HFFc6 (cell line): ENCODE results near the gene GAB3. TPM values are rescaled to one million over a fixed set of nuclear protein-coding genes. Genes with fewer than 3 reads are reported as not detected.

ENCODE experiments used
- DNase-seq: peaks from one replicate; pipeline ENCODE4 v3.0.0-alpha.2; 2018
- H3K27ac Mint-ChIP-seq: 2 replicates; pipeline ENCODE4 v1.8.0; 2020; ENCODE audit warnings: mild to moderate bottlenecking, mixed read lengths
- H3K27me3 Mint-ChIP-seq: 2 replicates; pipeline ENCODE4 v1.8.0; 2021; ENCODE audit warnings: mild to moderate bottlenecking, moderate library complexity, mixed read lengths; ENCODE audit not compliant: insufficient read depth
- H3K36me3 Mint-ChIP-seq: 2 replicates; pipeline ENCODE4 v1.8.0; 2021; ENCODE audit warnings: low read depth, mixed read lengths
- H3K4me1 Mint-ChIP-seq: 2 replicates; pipeline ENCODE4 v1.8.0; 2020; ENCODE audit warnings: low read depth, mixed read lengths
- H3K4me3 Mint-ChIP-seq: 2 replicates; pipeline ENCODE4 v1.8.0; 2020; ENCODE audit warnings: mild to moderate bottlenecking, moderate library complexity, mixed read lengths
- H3K9me3 Mint-ChIP-seq: 2 replicates; pipeline ENCODE4 v1.8.0; 2020; ENCODE audit warnings: mild to moderate bottlenecking, mixed read lengths
- total RNA-seq, 6 experiments: library from RNA; stranded (reverse); fragmentation: NEBNext Ultra II Directional; extraction: Animal tissue kit (Norgen Biotek cat#: 25700); gene quantifications; 2 replicates in 1 of 6; 3 replicates in 5 of 6; pipeline ENCODE4 v1.2.3, GENCODE V29; 2021
- TF ChIP-seq, protein P1 (sequence below): fragments of 200-600 bp; sonication (generic); IDR thresholded peaks from 2 replicates; pipeline ENCODE4 v1.5.0; 2021; ENCODE audit warnings: antibody characterized with exemption, mild to moderate bottlenecking

Gene GAB3
- total RNA-seq, 6 experiments from 2014 or later: 0.05 to 0.50 (median 0.16) TPM

- TF ChIP-seq, protein P1, sequence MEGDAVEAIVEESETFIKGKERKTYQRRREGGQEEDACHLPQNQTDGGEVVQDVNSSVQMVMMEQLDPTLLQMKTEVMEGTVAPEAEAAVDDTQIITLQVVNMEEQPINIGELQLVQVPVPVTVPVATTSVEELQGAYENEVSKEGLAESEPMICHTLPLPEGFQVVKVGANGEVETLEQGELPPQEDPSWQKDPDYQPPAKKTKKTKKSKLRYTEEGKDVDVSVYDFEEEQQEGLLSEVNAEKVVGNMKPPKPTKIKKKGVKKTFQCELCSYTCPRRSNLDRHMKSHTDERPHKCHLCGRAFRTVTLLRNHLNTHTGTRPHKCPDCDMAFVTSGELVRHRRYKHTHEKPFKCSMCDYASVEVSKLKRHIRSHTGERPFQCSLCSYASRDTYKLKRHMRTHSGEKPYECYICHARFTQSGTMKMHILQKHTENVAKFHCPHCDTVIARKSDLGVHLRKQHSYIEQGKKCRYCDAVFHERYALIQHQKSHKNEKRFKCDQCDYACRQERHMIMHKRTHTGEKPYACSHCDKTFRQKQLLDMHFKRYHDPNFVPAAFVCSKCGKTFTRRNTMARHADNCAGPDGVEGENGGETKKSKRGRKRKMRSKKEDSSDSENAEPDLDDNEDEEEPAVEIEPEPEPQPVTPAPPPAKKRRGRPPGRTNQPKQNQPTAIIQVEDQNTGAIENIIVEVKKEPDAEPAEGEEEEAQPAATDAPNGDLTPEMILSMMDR: no peak
- Mint-ChIP-seq H3K4me1 (peaks cover 73% of the 10 kb centered on the region), H3K9me3 (no peaks in the 10 kb centered on the region), H3K36me3 (no peaks in the 10 kb centered on the region), H3K4me3 (peak overlapping the region; percentile 59), H3K27ac (peak overlapping the region; percentile 89), H3K27me3 (no peaks in the 10 kb centered on the region; the same call in 1 of the 2 replicates)
- peak; percentile 74 for DNase-seq
Measured at GRCh38 chrX:154735695-154736393, 15.0 kb downstream of the GAB3 start.

DNA sequence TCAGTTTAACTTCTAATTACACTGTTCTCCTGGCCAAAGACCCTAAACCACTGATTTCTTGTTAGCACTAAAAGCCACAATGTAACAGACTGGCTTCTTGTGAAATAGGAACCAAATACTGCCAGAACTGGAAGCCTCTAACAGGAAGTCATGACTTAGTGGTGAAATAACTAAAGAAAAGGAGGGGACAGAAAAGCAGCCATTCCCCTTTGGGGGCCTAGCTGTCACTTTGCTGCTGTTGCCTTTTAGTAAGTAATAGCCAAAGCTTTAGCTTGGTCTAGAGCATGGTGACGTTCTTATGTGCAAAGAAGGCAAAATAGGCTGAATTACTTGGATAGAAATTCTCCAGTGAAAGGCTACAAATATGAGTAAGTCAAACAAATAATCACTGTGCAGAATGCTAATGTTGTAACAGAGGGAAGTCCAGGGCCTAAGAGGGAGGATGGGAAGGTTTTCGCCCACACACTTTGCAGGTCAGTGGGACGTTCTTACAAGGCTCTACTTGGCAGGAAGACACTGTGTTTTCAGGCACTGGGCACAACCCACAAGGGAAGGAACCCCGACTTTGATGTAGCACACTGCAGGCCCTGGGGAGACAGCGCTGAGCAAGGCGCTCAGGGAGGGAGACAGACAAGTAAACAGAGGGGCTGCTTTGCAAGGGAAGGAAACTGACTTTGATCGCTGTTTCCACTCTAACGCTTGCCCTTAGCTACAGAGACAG lies 16.7 kb downstream of the GAB3 start:
- H3K9me3 Mint-ChIP-seq: no peaks in the 10 kb centered on the region
- no peaks in the 10 kb centered on the region for H3K36me3 Mint-ChIP-seq
- no peaks in the 10 kb centered on the region; the same call in 1 of the 2 replicates for H3K27me3 Mint-ChIP-seq
- TF ChIP-seq, protein P1: no peak
- H3K4me1 Mint-ChIP-seq: peaks cover 89% of the 10 kb centered on the region
- peak overlapping the region; percentile 81 for H3K27ac Mint-ChIP-seq
- H3K4me3 Mint-ChIP-seq: peak overlapping the region; percentile 34; the same call in 1 of the 2 replicates
- DNase-seq: peak; percentile 15

DNA sequence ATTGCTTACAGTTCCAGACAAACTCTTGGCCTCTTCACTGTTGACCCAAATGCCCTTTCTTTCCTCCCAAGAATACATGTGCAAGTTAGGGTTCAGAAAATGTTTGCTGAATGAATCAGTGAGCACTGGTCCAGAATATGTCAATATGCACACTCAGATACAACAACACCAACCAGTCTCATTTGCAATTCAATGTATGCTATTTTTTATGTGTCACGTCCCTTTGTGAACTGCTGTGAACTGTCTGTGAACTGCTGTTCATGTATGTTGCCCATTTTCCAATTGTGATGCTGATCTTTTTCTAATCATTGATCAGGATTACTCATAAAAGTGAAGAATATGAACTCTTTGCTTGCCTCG lies 17.8 kb downstream of the GAB3 start:
- no peaks in the 10 kb centered on the region; the same call in 1 of the 2 replicates for H3K27me3 Mint-ChIP-seq
- H3K9me3 Mint-ChIP-seq: no peaks in the 10 kb centered on the region
- no peaks in the 10 kb centered on the region for H3K36me3 Mint-ChIP-seq
- H3K4me1 Mint-ChIP-seq: peaks cover 93% of the 10 kb centered on the region
- DNase-seq: peak; percentile 27
- peak overlapping the region; percentile 63 for H3K27ac Mint-ChIP-seq
- peak overlapping the region; percentile 64 for H3K4me3 Mint-ChIP-seq
- TF ChIP-seq, protein P1: no peak

DNA sequence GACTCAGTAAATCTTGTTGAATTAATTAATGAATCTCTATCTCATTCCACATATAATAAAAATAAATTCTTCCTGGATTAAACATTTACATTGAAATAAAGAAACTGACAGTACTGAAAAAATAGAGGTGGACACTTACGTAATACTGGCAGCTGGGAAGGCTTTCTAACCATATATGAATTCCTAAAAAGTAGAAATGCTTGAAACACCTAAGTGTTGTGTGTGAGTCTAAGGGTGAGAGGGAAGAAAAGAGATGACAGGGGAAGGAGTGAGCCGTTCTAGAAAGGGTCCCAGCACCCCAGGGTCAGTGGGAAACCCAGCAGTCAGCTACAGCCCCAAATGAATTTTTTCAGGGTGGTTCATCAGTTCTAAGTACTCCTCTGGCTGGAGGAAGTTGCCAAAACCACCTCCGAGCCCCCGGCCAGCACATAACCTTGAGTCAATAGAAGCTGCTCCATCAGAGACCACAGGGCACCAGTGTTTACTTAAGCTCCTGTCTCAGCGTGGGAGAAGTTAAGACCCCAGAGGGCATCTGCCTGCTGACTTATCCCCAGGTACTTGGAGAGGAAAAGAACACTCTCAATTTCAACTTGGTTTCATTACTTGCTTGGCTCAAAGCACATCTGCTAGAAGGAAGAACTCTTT lies 18.3 kb downstream of the GAB3 start:
- H3K27ac Mint-ChIP-seq: peak overlapping the region; percentile 63
- no peaks in the 10 kb centered on the region for H3K9me3 Mint-ChIP-seq
- peak; percentile 17 for DNase-seq
- peak overlapping the region; percentile 64 for H3K4me3 Mint-ChIP-seq
- H3K4me1 Mint-ChIP-seq: peaks cover 95% of the 10 kb centered on the region
- H3K36me3 Mint-ChIP-seq: no peaks in the 10 kb centered on the region
- TF ChIP-seq, protein P1: no peak
- no peaks in the 10 kb centered on the region; the same call in 1 of the 2 replicates for H3K27me3 Mint-ChIP-seq

DNA sequence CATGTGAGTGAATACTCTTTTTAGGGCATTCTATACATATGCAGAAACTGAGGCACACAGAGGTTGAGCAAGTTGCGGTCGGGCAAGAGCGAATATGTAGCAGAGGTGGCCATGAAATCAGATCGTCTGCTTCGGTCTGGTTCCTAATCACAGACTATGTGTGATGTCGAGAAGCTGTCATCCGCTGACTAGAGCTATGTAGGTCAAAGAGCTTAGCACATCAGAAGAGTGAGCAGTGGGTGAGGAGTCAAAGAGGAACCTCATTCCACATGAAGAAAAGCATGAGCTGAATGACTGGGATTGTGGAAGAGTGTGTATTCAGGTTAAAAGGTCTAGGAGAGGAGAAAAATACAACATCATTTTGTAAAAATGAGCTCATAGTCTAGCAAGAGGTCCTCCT lies 19.0 kb downstream of the GAB3 start:
- H3K27me3 Mint-ChIP-seq: no peaks in the 10 kb centered on the region; the same call in 1 of the 2 replicates
- DNase-seq: no peak
- TF ChIP-seq, protein P1: no peak
- H3K36me3 Mint-ChIP-seq: no peaks in the 10 kb centered on the region
- no peak overlapping the region for H3K27ac Mint-ChIP-seq
- no peak overlapping the region for H3K4me3 Mint-ChIP-seq
- no peaks in the 10 kb centered on the region for H3K9me3 Mint-ChIP-seq
- peaks cover 95% of the 10 kb centered on the region for H3K4me1 Mint-ChIP-seq
